OCI-LY1 (cell line): Measurements from ENCODE around the gene GPR142.

Experiments
- EZH2 ChIP-seq: fragments of 200-600 bp; sonication (generic), shearing (Covaris generic); IDR thresholded peaks from 2 replicates; pipeline ENCODE4 v1.8.0; 2017; ENCODE audit warnings: borderline replicate concordance, mixed run types, mild to moderate bottlenecking, antibody characterized with exemption, low read length, moderate library complexity, mixed read lengths
- TF ChIP-seq, protein P1 (sequence below): fragments of 200-600 bp; sonication (generic), shearing (Covaris generic); IDR thresholded peaks from 2 replicates; pipeline ENCODE4 v1.5.1; 2017; ENCODE audit warnings: mild to moderate bottlenecking, antibody characterized with exemption, low read length, moderate library complexity, mixed read lengths

DNA sequence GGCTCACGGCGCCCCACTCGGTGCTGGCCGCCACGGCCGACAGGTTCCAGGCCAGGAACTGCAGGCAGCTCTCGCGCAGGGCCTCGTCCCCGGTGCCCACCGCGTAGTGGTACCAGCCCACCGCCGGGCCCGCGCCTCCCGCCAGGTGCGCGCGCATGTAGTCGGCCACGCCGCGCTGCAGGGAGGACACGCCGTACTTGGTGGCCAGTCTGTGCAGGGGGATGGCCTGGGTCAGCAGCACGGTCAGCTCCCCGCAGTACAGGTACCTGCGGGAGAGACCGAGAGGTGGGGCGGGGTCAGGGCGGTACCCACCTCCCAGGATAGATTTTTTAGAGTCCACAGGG lies 9.9 kb upstream of the GPR142 start:
- TF ChIP-seq, protein P1, sequence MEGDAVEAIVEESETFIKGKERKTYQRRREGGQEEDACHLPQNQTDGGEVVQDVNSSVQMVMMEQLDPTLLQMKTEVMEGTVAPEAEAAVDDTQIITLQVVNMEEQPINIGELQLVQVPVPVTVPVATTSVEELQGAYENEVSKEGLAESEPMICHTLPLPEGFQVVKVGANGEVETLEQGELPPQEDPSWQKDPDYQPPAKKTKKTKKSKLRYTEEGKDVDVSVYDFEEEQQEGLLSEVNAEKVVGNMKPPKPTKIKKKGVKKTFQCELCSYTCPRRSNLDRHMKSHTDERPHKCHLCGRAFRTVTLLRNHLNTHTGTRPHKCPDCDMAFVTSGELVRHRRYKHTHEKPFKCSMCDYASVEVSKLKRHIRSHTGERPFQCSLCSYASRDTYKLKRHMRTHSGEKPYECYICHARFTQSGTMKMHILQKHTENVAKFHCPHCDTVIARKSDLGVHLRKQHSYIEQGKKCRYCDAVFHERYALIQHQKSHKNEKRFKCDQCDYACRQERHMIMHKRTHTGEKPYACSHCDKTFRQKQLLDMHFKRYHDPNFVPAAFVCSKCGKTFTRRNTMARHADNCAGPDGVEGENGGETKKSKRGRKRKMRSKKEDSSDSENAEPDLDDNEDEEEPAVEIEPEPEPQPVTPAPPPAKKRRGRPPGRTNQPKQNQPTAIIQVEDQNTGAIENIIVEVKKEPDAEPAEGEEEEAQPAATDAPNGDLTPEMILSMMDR = no peak
- TF ChIP-seq EZH2 = no peak
